ENCODE measurements around the gene DNAJC5G. TPM values are rescaled to one million over a fixed set of nuclear protein-coding genes. Genes with fewer than 3 reads are reported as not detected.
"Not testable (repeated sequence)": the region's sequence is repeated elsewhere in the genome, so short reads cannot be mapped to it uniquely, and the experiment has no call there.

DNAJC5G gene
- total and polyA plus RNA-seq, 8 donors = 0.06 to 0.34 TPM; not detected in 6

DNA sequence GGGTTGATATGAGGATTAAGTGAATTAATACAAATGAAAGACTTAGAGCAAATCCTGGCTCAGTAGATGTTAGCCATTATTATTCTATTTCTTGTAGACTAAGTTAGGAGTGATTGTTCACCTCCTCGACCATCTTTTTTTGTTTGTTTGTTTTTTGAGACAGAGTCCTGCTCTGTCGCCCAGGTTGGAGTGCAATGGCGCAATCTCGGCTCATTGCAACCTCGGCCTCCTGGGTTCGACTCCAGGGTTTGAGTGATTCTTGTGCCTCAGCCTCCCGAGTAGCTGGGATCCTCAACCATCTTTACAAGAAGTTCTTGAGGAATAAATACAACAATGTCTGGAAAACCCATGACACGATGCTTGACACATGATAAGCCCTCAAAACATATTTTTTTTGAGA lies 19.7 kb downstream of the DNAJC5G start:
- no peak for FAIRE-seq
- no peaks in the 10 kb centered on the region for H3K9me3 ChIP-seq
- TF ChIP-seq, protein P1, sequence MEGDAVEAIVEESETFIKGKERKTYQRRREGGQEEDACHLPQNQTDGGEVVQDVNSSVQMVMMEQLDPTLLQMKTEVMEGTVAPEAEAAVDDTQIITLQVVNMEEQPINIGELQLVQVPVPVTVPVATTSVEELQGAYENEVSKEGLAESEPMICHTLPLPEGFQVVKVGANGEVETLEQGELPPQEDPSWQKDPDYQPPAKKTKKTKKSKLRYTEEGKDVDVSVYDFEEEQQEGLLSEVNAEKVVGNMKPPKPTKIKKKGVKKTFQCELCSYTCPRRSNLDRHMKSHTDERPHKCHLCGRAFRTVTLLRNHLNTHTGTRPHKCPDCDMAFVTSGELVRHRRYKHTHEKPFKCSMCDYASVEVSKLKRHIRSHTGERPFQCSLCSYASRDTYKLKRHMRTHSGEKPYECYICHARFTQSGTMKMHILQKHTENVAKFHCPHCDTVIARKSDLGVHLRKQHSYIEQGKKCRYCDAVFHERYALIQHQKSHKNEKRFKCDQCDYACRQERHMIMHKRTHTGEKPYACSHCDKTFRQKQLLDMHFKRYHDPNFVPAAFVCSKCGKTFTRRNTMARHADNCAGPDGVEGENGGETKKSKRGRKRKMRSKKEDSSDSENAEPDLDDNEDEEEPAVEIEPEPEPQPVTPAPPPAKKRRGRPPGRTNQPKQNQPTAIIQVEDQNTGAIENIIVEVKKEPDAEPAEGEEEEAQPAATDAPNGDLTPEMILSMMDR (IDR thresholded peaks at IDR 0.05) = no peak
- no peaks in the 10 kb centered on the region for H3K36me3 ChIP-seq
- intact Hi-C loops (cut with DNase I) = no loop called here
- ATAC-seq = no peak
- no peak for DNase-seq
- WGBS, 2 donors = 75 to 76% methylated on average over 8 of the region's 8 CpGs
- no peak overlapping the region for H3K27ac ChIP-seq
- H3K4me3 ChIP-seq = no peak overlapping the region
- H3K27me3 ChIP-seq = no peaks in the 10 kb centered on the region
- peaks cover 0 to 12% (median 0%) of the 10 kb centered on the region in 3 donors for H3K4me1 ChIP-seq

GRCh38 chr2:27296481-27296880 lies 21.2 kb downstream of the DNAJC5G start:
- Histone ChIP-seq H3K36me3 (no peaks in the 10 kb centered on the region), H3K4me1 (peaks cover 0 to 12% (median 0%) of the 10 kb centered on the region in 3 donors), H3K27me3 (no peaks in the 10 kb centered on the region), H3K9me3 (no peaks in the 10 kb centered on the region), H3K4me3 (no peak overlapping the region), H3K27ac (no peak overlapping the region)
- ATAC-seq (no peak), DNase-seq (no peak), FAIRE-seq (no peak)
- TF ChIP-seq, protein P1 (IDR thresholded peaks at IDR 0.05) = no peak
- intact Hi-C loops (cut with DNase I) = no loop called here
- WGBS, 2 donors = 32 to 48% methylated on average over 4 of the region's 4 CpGs

DNA sequence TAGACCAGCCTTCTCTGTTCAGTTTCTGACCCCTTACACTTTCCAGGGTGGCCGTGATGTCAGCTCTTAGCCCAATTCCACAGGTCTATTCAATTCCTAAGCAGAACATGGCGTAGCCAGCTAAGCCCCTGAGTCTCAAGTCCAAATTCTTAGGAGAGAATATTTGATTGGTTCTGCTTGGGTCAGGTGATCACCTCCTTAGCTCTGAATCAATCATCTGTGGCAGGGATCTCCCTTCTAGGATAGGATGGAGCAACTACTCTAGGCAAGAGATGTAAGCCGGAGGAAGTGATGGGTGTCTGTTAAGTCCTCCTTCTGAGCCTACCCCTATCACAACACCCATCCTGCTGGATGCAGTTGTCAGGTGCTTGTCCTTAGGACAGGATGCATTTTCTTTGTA lies 22.0 kb downstream of the DNAJC5G start:
- H3K9me3 ChIP-seq = no peaks in the 10 kb centered on the region
- WGBS, 2 donors = 54 to 76% methylated on average over 3 of the region's 3 CpGs
- H3K4me3 ChIP-seq = no peak overlapping the region
- H3K36me3 ChIP-seq = no peaks in the 10 kb centered on the region
- FAIRE-seq (no peak), ATAC-seq (no peak), DNase-seq (no peak)
- no peak overlapping the region for H3K27ac ChIP-seq
- intact Hi-C loops (cut with DNase I) = no loop called here
- TF ChIP-seq, protein P1 (IDR thresholded peaks at IDR 0.05) = no peak
- peaks cover 0 to 12% (median 0%) of the 10 kb centered on the region in 3 donors for H3K4me1 ChIP-seq
- no peaks in the 10 kb centered on the region for H3K27me3 ChIP-seq

- H3K4me3 ChIP-seq = no peak overlapping the region
These were observed 23.3 kb downstream of the DNAJC5G start for GRCh38 chr2:27298391-27299080.

DNA sequence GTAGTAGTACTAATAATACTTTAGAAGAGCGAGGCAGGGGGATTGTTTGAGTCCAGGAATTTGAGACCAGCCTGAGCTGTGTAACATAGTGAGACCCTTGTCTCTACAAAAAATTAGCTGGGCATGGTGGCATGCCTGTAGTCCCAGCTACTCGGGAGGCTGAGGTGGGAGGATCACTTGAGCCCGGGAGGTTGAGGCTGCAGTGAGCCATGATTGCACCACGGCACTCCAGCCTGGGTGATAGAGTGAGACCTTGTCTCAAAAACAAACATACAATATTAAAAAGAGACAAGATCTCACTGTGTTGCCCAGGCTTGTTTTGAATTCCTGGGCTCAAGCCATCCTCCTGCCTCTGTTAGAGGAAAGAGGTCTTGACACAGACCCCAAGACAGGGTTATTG lies 25.4 kb downstream of the DNAJC5G start:
- H3K4me3 ChIP-seq; H3K4me1 ChIP-seq; H3K27ac ChIP-seq; DNase-seq; intact Hi-C loops (cut with DNase I); H3K27me3 ChIP-seq; H3K9me3 ChIP-seq; ATAC-seq; H3K36me3 ChIP-seq; FAIRE-seq: not testable (repeated sequence)
- 61 to 73% methylated on average over 4 of the region's 4 CpGs for WGBS, 2 donors

More at GRCh38 chr2:27298391-27299080, 23.3 kb downstream of the DNAJC5G start:
- Histone ChIP-seq H3K27me3 (no peaks in the 10 kb centered on the region), H3K9me3 (no peaks in the 10 kb centered on the region), H3K4me1 (peaks cover 0 to 3% (median 0%) of the 10 kb centered on the region in 3 donors), H3K36me3 (no peaks in the 10 kb centered on the region), H3K27ac (no peak overlapping the region)
- TF ChIP-seq, protein P1 (IDR thresholded peaks at IDR 0.05) = no peak
- intact Hi-C loops (cut with DNase I) = no loop called here
- 66 to 73% methylated on average over 18 of the region's 18 CpGs for WGBS, 2 donors
- no peak for FAIRE-seq
- DNase-seq = no peak
- no peak for ATAC-seq

Measured in pancreas (tissue), 10 donors.